ENCODE results near the gene ST3GAL3. TPM values are rescaled to one million over a fixed set of nuclear protein-coding genes. Genes with fewer than 3 reads are reported as not detected.

The ST3GAL3 gene
- total RNA-seq, 1 experiment from 2014 or later = 20.0 TPM

DNA sequence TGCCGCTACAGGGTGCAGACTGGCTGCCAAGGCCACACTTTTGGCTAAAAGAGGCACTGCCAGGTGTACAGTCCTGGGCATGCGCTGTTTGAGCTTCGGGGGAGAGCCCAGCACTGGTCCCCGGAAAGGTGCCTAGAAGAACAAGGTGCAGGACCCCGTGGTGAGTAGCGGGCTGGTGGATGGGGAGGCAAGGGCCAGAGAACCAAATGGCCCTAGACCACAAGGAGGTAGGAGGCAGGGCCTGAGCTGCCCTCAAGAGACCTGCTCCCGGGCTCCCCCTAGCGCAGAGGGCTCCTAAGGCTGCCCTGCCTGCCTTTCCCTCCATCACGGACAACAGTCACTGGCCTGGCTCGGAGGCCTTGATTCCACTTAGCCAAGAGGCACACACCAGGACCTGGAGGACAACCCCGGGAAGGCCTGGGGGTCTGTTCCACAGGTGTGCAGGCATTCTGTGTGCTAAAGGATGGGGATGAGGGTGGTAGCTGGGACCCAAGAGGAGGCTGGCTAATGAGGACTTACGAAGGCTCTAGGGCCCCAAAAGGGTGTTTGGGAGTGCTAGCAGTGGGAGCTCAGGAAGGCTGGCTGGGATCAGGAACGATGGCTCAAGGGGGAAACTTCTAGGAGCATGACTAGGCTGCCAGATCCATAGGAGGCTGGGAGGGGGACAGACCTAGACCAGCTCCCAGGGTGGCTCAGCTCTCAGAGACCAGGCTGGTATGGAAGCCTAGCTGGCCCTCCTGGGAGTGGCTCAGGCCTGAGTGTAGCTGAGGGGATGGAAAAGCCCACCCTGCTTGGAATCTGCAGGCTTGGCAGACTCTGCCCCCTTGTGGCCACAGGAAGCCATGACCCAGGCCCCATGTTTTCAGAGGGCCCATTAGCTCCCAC lies 227.0 kb downstream of the ST3GAL3 start:
- CTCF ChIA-PET = interaction anchor here (0.5 to 5.0 kb wide), 22 partner anchors 11 to 1686 kb away, joined by 3 to 193 read pairs (median 4); partner anchors contain the start of genes IPO13 and ST3GAL3
- Mint-ChIP-seq H3K4me3 (ENCODE audit: low read depth, unreplicated experiment) (peak overlapping the region; percentile 66), H3K4me1 (ENCODE audit: low read depth, unreplicated experiment) (peaks cover 6% of the 10 kb centered on the region), H3K27ac (ENCODE audit: unreplicated experiment) (peak overlapping the region; percentile 48), H3K27me3 (ENCODE audit: unreplicated experiment) (peaks cover 3% of the 10 kb centered on the region), H3K9me3 (ENCODE audit: low read depth, unreplicated experiment) (peaks cover 2% of the 10 kb centered on the region), H3K36me3 (ENCODE audit: insufficient read depth, unreplicated experiment) (peaks cover 19% of the 10 kb centered on the region)
- intact Hi-C loops (cut with micrococcal nuclease; ENCODE audit: unreplicated experiment) = loop anchor here (1.0 to 5.0 kb wide), 2 partner anchors 82 to 171 kb away; no protein-coding TSS in a partner anchor
- BruUV-seq (replicated peaks) = no TSS peak
- TF ChIP-seq, protein P1, sequence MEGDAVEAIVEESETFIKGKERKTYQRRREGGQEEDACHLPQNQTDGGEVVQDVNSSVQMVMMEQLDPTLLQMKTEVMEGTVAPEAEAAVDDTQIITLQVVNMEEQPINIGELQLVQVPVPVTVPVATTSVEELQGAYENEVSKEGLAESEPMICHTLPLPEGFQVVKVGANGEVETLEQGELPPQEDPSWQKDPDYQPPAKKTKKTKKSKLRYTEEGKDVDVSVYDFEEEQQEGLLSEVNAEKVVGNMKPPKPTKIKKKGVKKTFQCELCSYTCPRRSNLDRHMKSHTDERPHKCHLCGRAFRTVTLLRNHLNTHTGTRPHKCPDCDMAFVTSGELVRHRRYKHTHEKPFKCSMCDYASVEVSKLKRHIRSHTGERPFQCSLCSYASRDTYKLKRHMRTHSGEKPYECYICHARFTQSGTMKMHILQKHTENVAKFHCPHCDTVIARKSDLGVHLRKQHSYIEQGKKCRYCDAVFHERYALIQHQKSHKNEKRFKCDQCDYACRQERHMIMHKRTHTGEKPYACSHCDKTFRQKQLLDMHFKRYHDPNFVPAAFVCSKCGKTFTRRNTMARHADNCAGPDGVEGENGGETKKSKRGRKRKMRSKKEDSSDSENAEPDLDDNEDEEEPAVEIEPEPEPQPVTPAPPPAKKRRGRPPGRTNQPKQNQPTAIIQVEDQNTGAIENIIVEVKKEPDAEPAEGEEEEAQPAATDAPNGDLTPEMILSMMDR (IDR thresholded peaks at IDR 0.05; ENCODE audit: unreplicated experiment) = peak; percentile 83
- peak; percentile 90 for DNase-seq

DNA sequence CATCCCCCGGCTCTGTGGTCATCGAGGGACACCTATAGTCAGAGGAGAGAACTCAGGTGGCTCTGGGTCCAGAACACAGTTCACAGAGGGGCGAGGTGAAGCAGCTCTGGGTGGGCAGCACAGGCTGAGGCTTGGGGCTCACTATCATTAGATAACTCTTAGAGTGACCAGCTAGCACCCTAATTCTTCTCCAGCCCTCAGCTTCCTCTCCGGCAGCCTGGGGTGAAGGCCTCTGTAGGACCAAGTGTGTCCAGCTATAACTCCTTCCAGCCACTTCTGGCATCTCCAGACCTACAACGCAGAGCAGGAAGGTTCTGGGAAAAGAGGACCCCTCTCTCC lies 227.6 kb downstream of the ST3GAL3 start:
- Mint-ChIP-seq H3K27ac (ENCODE audit: unreplicated experiment) (no peak overlapping the region), H3K4me1 (ENCODE audit: low read depth, unreplicated experiment) (peaks cover 6% of the 10 kb centered on the region), H3K27me3 (ENCODE audit: unreplicated experiment) (peaks cover 9% of the 10 kb centered on the region), H3K4me3 (ENCODE audit: low read depth, unreplicated experiment) (no peak overlapping the region), H3K9me3 (ENCODE audit: low read depth, unreplicated experiment) (no peaks in the 10 kb centered on the region), H3K36me3 (ENCODE audit: insufficient read depth, unreplicated experiment) (peaks cover 20% of the 10 kb centered on the region)
- CTCF ChIA-PET = interaction anchor here (0.7 to 5.0 kb wide), 18 partner anchors 11 to 408 kb away, joined by 3 to 193 read pairs (median 4); partner anchors contain the start of genes IPO13 and ST3GAL3
- no peak for DNase-seq
- TF ChIP-seq, protein P1 (IDR thresholded peaks at IDR 0.05; ENCODE audit: unreplicated experiment) = no peak
- BruUV-seq (replicated peaks) = no TSS peak
- intact Hi-C loops (cut with micrococcal nuclease; ENCODE audit: unreplicated experiment) = loop anchor here (1.0 to 5.0 kb wide), 2 partner anchors 83 to 172 kb away; no protein-coding TSS in a partner anchor

DNA sequence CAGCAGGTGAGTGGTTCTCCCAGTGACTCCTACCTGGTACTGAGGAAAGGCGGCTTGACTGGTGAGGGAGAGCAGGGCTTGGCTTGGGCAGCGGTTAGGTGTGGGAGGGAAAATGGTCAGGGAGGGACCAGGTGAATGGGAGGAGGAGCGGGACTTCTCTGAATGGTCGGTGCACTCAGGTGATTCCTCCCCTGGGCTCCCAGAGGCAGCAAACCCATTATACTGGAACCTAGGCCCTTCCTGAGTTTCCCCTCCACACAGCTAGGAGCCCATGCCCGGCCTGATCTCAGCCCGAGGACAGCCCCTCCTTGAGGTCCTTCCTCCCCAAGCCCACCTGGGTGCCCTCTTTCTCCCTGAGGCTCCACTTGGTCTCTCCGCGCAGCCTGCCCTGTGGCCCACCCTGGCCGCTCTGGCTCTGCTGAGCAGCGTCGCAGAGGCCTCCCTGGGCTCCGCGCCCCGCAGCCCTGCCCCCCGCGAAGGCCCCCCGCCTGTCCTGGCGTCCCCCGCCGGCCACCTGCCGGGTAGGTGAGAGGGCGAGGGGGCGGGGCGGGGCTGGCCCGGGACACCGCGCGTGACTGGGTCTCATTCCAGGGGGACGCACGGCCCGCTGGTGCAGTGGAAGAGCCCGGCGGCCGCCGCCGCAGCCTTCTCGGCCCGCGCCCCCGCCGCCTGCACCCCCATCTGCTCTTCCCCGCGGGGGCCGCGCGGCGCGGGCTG lies 228.5 kb downstream of the ST3GAL3 start:
- no peak for DNase-seq
- intact Hi-C loops (cut with micrococcal nuclease; ENCODE audit: unreplicated experiment) = no loop called here
- H3K36me3 Mint-ChIP-seq (ENCODE audit: insufficient read depth, unreplicated experiment) = peaks cover 24% of the 10 kb centered on the region
- H3K4me1 Mint-ChIP-seq (ENCODE audit: low read depth, unreplicated experiment) = peaks cover 6% of the 10 kb centered on the region
- peaks cover 13% of the 10 kb centered on the region for H3K27me3 Mint-ChIP-seq (ENCODE audit: unreplicated experiment)
- CTCF ChIA-PET = interaction anchor here (0.7 to 5.0 kb wide), 10 partner anchors 10 to 179 kb away, joined by 3 to 193 read pairs (median 4); partner anchors contain the start of gene IPO13
- H3K4me3 Mint-ChIP-seq (ENCODE audit: low read depth, unreplicated experiment) = peak overlapping the region; percentile 82
- no peak overlapping the region for H3K27ac Mint-ChIP-seq (ENCODE audit: unreplicated experiment)
- BruUV-seq (replicated peaks) = no TSS peak
- TF ChIP-seq, protein P1 (IDR thresholded peaks at IDR 0.05; ENCODE audit: unreplicated experiment) = no peak
- H3K9me3 Mint-ChIP-seq (ENCODE audit: low read depth, unreplicated experiment) = no peaks in the 10 kb centered on the region

- intact Hi-C loops (cut with micrococcal nuclease; ENCODE audit: unreplicated experiment) = no loop called here
- CTCF ChIA-PET = interaction anchor here (0.6 to 5.0 kb wide), 5 partner anchors 10 to 173 kb away, joined by 3 to 193 read pairs (median 4); no protein-coding TSS in a partner anchor
- Mint-ChIP-seq H3K36me3 (ENCODE audit: insufficient read depth, unreplicated experiment) (peaks cover 22% of the 10 kb centered on the region), H3K9me3 (ENCODE audit: low read depth, unreplicated experiment) (no peaks in the 10 kb centered on the region), H3K4me3 (ENCODE audit: low read depth, unreplicated experiment) (peak overlapping the region; percentile 82), H3K27me3 (ENCODE audit: unreplicated experiment) (peaks cover 13% of the 10 kb centered on the region), H3K27ac (ENCODE audit: unreplicated experiment) (peak overlapping the region; percentile 48), H3K4me1 (ENCODE audit: low read depth, unreplicated experiment) (peaks cover 6% of the 10 kb centered on the region)
- DNase-seq = peak; percentile 59
- BruUV-seq (replicated peaks) = no TSS peak
- TF ChIP-seq, protein P1 (IDR thresholded peaks at IDR 0.05; ENCODE audit: unreplicated experiment) = peak; percentile 52
Measured at GRCh38 chr1:43936431-43937151, 229.3 kb downstream of the ST3GAL3 start.
